Measurements from ENCODE around the gene CAPZB.

GRCh38 chr1:19529664-19530063, 44.3 kb upstream of the CAPZB start:
- TF ChIP-seq PPARA (CRISPR knock-in tag; IDR thresholded peaks at IDR 0.05; ENCODE audit: borderline replicate concordance) (no peak), TCF4 (CRISPR knock-in tag; IDR thresholded peaks at IDR 0.05; ENCODE audit: borderline replicate concordance) (no peak), ZFP30 (CRISPR knock-in tag; IDR thresholded peaks at IDR 0.05) (no peak), GLIS3 (CRISPR knock-in tag; IDR thresholded peaks at IDR 0.05) (no peak), CREB5 (CRISPR knock-in tag; IDR thresholded peaks at IDR 0.05; ENCODE audit: low read depth) (no peak), PATZ1 (CRISPR knock-in tag; IDR thresholded peaks at IDR 0.05; ENCODE audit: borderline replicate concordance) (no peak), ZNF70 (CRISPR knock-in tag; IDR thresholded peaks at IDR 0.05) (no peak)

All from SK-N-SH treated with all-trans-retinoic acid at 6 μM for 48 hours (cell line).